Kidney epithelial cell (primary cell): ENCODE measurements around the gene SELPLG. TPM values are rescaled to one million over a fixed set of nuclear protein-coding genes. Genes with fewer than 3 reads are reported as not detected.

Source experiments
- DNase-seq: peaks from one replicate; pipeline ENCODE4 v3.0.0-alpha.2; 2010; ENCODE audit warnings: low read depth
- H3K27me3 ChIP-seq: 2 replicates; pipeline ENCODE4 v1.6.0; 2011; ENCODE audit warnings: low read length; ENCODE audit not compliant: control insufficient read depth, insufficient read depth
- H3K36me3 ChIP-seq: 2 replicates; pipeline ENCODE4 v1.5.1; 2011; ENCODE audit warnings: low read length; ENCODE audit not compliant: control insufficient read depth, insufficient read depth
- H3K4me3 ChIP-seq: 2 replicates; pipeline ENCODE4 v1.5.1; 2011; ENCODE audit warnings: low read depth, mild to moderate bottlenecking, control low read depth, low read length
- CTCF ChIP-seq: IDR thresholded peaks from 2 replicates; pipeline ENCODE4 v1.5.1; 2011; ENCODE audit warnings: mild to moderate bottlenecking, moderate library complexity, low read length, control low read depth, inconsistent platforms; ENCODE audit not compliant: insufficient read depth, poor library complexity, severe bottlenecking
- total RNA-seq: library from RNA; depleted of rRNA; stranded (reverse); fragments of >200 nt; gene quantifications from 2 replicates; pipeline ENCODE4 v1.2.3, GENCODE V29; 2015

The SELPLG gene
- total RNA-seq, 1 donor from 2014 or later, result 0.42 TPM

GRCh38 chr12:108573317-108573716 lies 60.4 kb downstream of the SELPLG start:
- DNase-seq, result no peak
- Histone ChIP-seq H3K4me3 (no peak overlapping the region), H3K27me3 (no peaks in the 10 kb centered on the region), H3K36me3 (no peaks in the 10 kb centered on the region)
- TF ChIP-seq CTCF, result no peak

- TF ChIP-seq CTCF, result no peak
- DNase-seq, result no peak
- no peaks in the 10 kb centered on the region for H3K36me3 ChIP-seq
- H3K27me3 ChIP-seq, result no peaks in the 10 kb centered on the region
- H3K4me3 ChIP-seq, result no peak overlapping the region
Measured at GRCh38 chr12:108572166-108572790, 61.4 kb downstream of the SELPLG start.

Other genes starting within 250 kb of the SELPLG start
- 6.9 and 8.4 TPM in 2 replicates for gene FICD, start 118.6 kb downstream of the SELPLG start, total RNA-seq
- 40.3 and 56.0 TPM in 2 replicates for gene SART3, start 72.7 kb downstream of the SELPLG start, total RNA-seq
- 134 and 136 TPM in 2 replicates for gene ISCU, start 71.3 kb downstream of the SELPLG start, total RNA-seq
- gene TMEM119, start 35.8 kb downstream of the SELPLG start, total RNA-seq, result not detected in 2 replicates
- gene CORO1C, start 97.6 kb upstream of the SELPLG start, total RNA-seq, result 164 TPM in 2 replicates
- 18.6 and 21.4 TPM in 2 replicates for gene SSH1, start 223.7 kb upstream of the SELPLG start, total RNA-seq
- not detected in 2 replicates for gene DAO, start 246.2 kb upstream of the SELPLG start, total RNA-seq